ENCODE data around the gene AADAT. TPM values are rescaled to one million over a fixed set of nuclear protein-coding genes. Genes with fewer than 3 reads are reported as not detected.

The AADAT gene
- total RNA-seq, 3 donors from 2014 or later, result 5.6 to 6.2 (median 5.9) TPM

DNA sequence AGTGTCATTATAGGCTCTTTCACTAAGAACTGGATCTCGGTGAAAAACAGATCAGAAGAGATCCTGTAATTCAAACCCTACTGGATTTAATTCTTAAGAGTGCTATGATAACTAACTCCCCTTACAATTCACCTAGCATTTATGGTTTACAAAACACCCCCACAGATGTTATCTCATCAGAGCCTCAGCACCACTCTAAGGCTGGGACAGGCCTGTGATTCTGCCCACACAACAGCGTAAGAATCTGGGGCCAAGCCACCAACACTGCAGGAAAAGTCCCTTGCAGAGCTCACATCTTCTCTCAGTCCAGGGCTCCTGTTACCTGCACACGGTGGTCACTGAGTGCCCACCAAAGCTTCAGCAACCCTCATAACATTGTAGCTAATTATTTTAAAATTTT is 72.5 kb downstream of the AADAT start:
- no peak for TF ChIP-seq POLR2A (IDR thresholded peaks at IDR 0.05)
- TF ChIP-seq POLR2AphosphoS5 (IDR thresholded peaks at IDR 0.05), result no peak
- TF ChIP-seq, protein P1, sequence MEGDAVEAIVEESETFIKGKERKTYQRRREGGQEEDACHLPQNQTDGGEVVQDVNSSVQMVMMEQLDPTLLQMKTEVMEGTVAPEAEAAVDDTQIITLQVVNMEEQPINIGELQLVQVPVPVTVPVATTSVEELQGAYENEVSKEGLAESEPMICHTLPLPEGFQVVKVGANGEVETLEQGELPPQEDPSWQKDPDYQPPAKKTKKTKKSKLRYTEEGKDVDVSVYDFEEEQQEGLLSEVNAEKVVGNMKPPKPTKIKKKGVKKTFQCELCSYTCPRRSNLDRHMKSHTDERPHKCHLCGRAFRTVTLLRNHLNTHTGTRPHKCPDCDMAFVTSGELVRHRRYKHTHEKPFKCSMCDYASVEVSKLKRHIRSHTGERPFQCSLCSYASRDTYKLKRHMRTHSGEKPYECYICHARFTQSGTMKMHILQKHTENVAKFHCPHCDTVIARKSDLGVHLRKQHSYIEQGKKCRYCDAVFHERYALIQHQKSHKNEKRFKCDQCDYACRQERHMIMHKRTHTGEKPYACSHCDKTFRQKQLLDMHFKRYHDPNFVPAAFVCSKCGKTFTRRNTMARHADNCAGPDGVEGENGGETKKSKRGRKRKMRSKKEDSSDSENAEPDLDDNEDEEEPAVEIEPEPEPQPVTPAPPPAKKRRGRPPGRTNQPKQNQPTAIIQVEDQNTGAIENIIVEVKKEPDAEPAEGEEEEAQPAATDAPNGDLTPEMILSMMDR (IDR thresholded peaks at IDR 0.05), result no peak
- no peak for DNase-seq (ENCODE audit: low spot score in 2 of 2)
- no peaks in the 10 kb centered on the region for H3K4me1 ChIP-seq
- H3K9me3 ChIP-seq, result no peaks in the 10 kb centered on the region
- H3K36me3 ChIP-seq, result no peaks in the 10 kb centered on the region
- no peak overlapping the region for H3K27ac ChIP-seq
- H3K4me3 ChIP-seq, result no peak overlapping the region
- intact Hi-C loops (cut with DNase I; ENCODE audit: low total_unique reads), result no loop called here
- H3K27me3 ChIP-seq, result no peaks in the 10 kb centered on the region

DNA sequence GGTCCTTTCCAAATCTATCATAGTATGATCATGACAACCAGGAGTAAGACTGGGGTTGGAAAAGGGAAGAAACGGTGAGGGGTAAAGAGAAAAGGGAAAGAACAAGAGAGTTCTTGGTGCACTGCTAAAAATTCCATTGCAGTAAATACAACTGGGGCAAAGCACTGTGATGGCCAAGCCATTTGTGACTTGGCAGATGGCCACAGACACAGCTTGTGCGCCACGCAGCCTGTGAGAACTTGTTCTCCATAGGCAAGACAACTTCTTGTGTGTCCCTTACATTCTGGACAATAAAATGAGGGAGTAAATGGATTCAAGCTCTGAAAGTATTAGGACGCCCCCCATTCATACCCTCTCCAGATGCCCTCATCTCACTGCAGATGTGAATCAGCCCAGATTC is 74.5 kb downstream of the AADAT start:
- intact Hi-C loops (cut with DNase I; ENCODE audit: low total_unique reads), result no loop called here
- Histone ChIP-seq H3K4me3 (no peak overlapping the region), H3K36me3 (no peaks in the 10 kb centered on the region), H3K27me3 (no peaks in the 10 kb centered on the region), H3K27ac (peak overlapping the region in 1 of 2 donors; percentile 7), H3K9me3 (no peaks in the 10 kb centered on the region), H3K4me1 (no peaks in the 10 kb centered on the region)
- TF ChIP-seq POLR2A (IDR thresholded peaks at IDR 0.05) (no peak), POLR2AphosphoS5 (IDR thresholded peaks at IDR 0.05) (no peak)
- TF ChIP-seq, protein P1 (IDR thresholded peaks at IDR 0.05), result no peak
- DNase-seq (ENCODE audit: low spot score in 2 of 2), result no peak

DNA sequence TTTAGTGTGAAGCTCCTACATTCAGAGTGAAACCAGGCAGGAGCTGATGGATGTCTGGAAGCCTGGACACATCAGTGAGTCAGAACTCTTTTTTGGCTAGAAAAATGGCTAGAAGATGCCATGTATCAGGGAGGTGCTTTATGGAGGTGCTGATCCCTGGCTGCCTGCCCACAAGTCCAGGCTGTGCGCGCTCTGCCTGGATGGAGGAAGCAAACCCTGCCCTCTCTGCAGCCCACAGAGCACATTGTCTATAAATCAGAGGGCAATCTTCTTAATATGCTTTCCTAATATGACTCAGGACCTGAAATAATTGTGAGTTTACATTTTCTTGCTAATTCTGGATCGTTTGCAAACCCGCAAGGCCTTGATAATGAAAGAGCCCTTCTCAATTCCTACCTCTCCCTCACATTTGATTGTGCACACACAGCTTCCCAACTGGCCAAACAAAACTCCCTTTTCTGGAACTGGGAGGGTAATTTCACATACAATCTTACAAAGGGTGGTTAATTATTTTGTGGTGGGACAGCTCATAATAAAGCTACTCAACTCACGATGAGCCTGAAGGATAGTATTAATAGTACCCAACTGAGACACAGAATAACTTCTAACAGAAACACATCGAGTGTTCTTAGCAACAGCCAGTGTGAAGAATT is 75.3 kb downstream of the AADAT start:
- intact Hi-C loops (cut with DNase I; ENCODE audit: low total_unique reads), result no loop called here
- no peaks in the 10 kb centered on the region for H3K27me3 ChIP-seq
- no peak overlapping the region for H3K27ac ChIP-seq
- H3K4me3 ChIP-seq, result no peak overlapping the region
- H3K4me1 ChIP-seq, result no peaks in the 10 kb centered on the region
- H3K9me3 ChIP-seq, result no peaks in the 10 kb centered on the region
- H3K36me3 ChIP-seq, result no peaks in the 10 kb centered on the region
- TF ChIP-seq, protein P1 (IDR thresholded peaks at IDR 0.05), result no peak
- no peak for DNase-seq (ENCODE audit: low spot score in 2 of 2)

DNA sequence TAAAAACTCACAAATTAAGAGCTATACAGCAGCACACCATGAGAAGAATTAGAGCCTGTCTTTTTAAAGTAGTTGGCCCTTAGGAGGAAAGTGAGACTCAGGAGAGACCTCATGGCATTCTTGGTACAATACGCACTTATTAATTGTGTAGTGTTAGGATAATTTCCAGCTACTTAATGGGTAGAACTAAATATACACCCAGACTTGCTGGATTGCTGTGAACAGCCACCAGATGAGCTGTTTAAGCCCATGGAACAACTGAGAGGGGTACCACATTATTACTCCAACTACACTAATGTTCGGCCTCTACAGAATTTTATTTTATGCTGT is 77.2 kb downstream of the AADAT start:
- Histone ChIP-seq H3K36me3 (no peaks in the 10 kb centered on the region), H3K9me3 (no peaks in the 10 kb centered on the region), H3K27ac (peak overlapping the region; percentile 44 to 65), H3K27me3 (no peaks in the 10 kb centered on the region), H3K4me3 (no peak overlapping the region), H3K4me1 (no peaks in the 10 kb centered on the region)
- DNase-seq (ENCODE audit: low spot score in 2 of 2), result no peak
- intact Hi-C loops (cut with DNase I; ENCODE audit: low total_unique reads), result no loop called here
- TF ChIP-seq POLR2AphosphoS5 (IDR thresholded peaks at IDR 0.05) (no peak), POLR2A (IDR thresholded peaks at IDR 0.05) (no peak)
- TF ChIP-seq, protein P1 (IDR thresholded peaks at IDR 0.05), result no peak

DNA sequence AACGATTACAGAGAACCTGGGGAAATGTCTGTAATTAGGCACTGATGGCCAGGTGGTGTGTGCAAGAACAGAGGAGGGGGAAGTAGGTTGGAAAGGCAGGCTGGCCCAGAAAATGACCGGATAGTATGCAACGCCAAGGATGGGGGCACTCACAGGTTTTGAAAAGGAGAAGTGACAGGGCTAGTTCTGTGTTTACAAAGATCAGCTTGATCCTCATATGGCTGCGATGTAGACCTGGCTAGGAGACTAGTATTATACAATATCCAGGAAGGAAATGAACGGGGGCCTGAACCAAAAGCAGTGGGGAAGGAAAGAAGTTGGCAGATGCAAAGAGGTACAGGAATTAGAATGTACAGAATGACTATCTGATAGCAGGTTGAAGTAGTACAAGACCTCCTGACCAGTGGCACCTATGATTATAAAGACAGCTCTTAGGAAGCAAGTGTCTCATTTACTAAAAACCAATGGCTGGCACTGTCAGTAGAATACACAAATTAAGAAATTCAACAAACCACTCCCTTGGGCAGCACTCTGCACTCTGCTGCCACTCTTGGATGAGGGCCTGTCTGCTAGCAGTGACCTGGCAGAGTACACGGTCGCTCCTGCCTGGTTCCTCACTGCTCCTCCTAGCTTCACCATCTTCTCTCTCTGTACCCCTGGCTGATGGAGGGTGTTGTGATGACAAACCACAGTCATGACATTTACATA is 77.7 kb downstream of the AADAT start:
- H3K36me3 ChIP-seq, result no peaks in the 10 kb centered on the region
- intact Hi-C loops (cut with DNase I; ENCODE audit: low total_unique reads), result no loop called here
- no peaks in the 10 kb centered on the region for H3K27me3 ChIP-seq
- no peak for DNase-seq (ENCODE audit: low spot score in 2 of 2)
- no peaks in the 10 kb centered on the region for H3K4me1 ChIP-seq
- no peaks in the 10 kb centered on the region for H3K9me3 ChIP-seq
- H3K4me3 ChIP-seq, result no peak overlapping the region
- peak overlapping the region; percentile 44 to 65 for H3K27ac ChIP-seq
- TF ChIP-seq, protein P1 (IDR thresholded peaks at IDR 0.05), result no peak
- TF ChIP-seq POLR2AphosphoS5 (IDR thresholded peaks at IDR 0.05) (no peak), POLR2A (IDR thresholded peaks at IDR 0.05) (no peak)
